ENCODE results near the gene CYP3A5. TPM values are rescaled to one million over a fixed set of nuclear protein-coding genes. Genes with fewer than 3 reads are reported as not detected.

CYP3A5 gene
- total RNA-seq, 2 donors from 2014 or later: 0.38 to 0.42 TPM

DNA sequence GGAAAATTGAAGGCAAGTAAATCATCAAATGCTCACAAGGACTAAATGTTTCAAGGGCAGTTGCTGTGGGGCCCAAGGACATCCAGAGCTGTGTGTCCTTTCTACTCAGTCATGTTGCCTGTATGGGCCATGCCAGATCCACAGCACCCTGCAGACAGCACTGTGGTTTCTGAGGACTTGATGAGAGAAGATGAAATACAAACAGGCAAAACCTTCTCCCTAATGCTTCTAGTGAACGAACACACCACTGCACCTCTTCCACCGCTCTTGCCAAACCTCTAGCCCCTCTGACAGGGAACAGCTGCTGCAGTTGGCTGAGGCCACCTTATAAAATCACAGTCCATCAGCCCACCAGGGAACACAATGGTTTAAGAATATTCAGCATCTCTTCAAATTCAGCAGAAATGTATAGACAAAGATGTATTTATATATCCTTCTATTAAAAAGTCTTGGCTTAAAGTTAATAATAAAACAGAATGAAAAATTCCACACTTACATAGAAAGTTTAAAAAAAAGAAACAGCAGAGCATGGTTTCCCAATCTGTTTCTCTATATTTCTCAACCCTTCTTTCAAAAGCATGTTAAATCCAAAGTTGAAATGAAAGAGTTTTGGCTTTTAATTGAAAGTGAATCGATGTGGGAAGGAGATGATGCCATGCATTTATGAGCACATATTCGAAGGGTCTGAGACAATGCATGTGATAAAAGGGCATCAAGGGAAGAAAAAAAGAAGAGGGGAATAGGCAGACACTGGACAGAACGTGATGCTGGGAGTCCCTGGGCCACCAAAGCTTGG is 41.2 kb upstream of the CYP3A5 start:
- 93 to 100% methylated on average over 2 to 5 of the region's 5 CpGs for WGBS, 2 experiments (ENCODE audit: insufficient coverage in 1 of 2, insufficient read length in 1 of 2)
- H3K27me3 ChIP-seq (ENCODE audit: control insufficient read depth, insufficient read depth, low read length, poor library complexity, severe bottlenecking): no peaks in the 10 kb centered on the region
- H3K27ac ChIP-seq (ENCODE audit: low read depth, low read length): no peak overlapping the region
- H3K36me3 Mint-ChIP-seq (ENCODE audit: low read depth): no peaks in the 10 kb centered on the region
- no peaks in the 10 kb centered on the region for H3K9me3 ChIP-seq (ENCODE audit: control insufficient read depth, low read length)
- DNase-seq: no peak
- no peaks in the 10 kb centered on the region for H3K9me3 Mint-ChIP-seq
- no peak overlapping the region for H3K27ac Mint-ChIP-seq
- no peak overlapping the region for H3K4me3 Mint-ChIP-seq
- no peak overlapping the region for H3K4me3 ChIP-seq (ENCODE audit: low read length)
- no peaks in the 10 kb centered on the region for H3K4me1 ChIP-seq (ENCODE audit: control insufficient read depth, insufficient read depth, low read length)
- H3K36me3 ChIP-seq (ENCODE audit: control insufficient read depth, insufficient read depth, low read length): no peaks in the 10 kb centered on the region
- H3K4me1 Mint-ChIP-seq: peaks cover 3% of the 10 kb centered on the region
- H3K9ac ChIP-seq (ENCODE audit: extremely low read depth, low read length, poor library complexity, severe bottlenecking): no peak overlapping the region
- H3K27me3 Mint-ChIP-seq (ENCODE audit: insufficient read depth): peaks cover 47% of the 10 kb centered on the region
- TF ChIP-seq, protein P1, sequence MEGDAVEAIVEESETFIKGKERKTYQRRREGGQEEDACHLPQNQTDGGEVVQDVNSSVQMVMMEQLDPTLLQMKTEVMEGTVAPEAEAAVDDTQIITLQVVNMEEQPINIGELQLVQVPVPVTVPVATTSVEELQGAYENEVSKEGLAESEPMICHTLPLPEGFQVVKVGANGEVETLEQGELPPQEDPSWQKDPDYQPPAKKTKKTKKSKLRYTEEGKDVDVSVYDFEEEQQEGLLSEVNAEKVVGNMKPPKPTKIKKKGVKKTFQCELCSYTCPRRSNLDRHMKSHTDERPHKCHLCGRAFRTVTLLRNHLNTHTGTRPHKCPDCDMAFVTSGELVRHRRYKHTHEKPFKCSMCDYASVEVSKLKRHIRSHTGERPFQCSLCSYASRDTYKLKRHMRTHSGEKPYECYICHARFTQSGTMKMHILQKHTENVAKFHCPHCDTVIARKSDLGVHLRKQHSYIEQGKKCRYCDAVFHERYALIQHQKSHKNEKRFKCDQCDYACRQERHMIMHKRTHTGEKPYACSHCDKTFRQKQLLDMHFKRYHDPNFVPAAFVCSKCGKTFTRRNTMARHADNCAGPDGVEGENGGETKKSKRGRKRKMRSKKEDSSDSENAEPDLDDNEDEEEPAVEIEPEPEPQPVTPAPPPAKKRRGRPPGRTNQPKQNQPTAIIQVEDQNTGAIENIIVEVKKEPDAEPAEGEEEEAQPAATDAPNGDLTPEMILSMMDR (conservative IDR thresholded peaks at IDR 0.05): no peak

DNA sequence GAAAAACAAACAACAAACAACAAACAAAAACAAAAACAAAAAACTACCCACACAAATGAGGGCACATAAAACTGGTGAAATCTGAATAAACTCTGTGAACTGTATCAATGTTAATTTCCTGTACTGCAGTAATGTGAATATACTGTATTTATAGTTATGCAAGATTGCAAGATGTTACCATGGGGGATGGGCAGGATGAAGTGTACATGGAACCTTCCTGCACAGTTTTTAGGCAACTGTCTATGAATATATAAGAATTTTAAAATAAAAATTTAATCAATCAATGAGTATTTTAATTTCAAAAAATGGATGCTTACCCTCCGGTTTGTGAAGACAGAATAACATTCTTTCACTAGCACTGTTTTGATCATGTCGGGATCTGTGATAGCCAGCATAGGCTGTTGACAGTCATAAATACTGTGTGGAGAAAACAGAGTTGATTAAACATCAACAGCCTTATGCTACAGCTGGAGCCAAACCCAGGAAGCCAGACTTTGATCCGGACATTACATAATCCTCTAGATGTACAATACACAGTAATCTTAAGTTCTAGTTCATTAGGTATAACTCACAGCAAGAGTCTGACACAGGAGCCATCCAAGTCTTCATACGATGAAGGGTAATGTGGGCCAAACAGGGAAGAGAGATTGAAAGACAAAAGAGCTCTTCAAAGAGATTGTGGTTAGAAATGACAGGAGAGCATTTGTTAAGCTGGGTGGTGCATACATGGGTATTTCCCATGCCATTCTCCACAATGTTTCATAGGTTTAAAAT is 40.4 kb upstream of the CYP3A5 start:
- 88% methylated on average over 3 to 4 of the region's 4 CpGs for WGBS, 2 experiments (ENCODE audit: insufficient coverage in 1 of 2, insufficient read length in 1 of 2)
- no peak for DNase-seq
- Histone ChIP-seq H3K9ac (ENCODE audit: extremely low read depth, low read length, poor library complexity, severe bottlenecking) (no peak overlapping the region), H3K27ac (ENCODE audit: low read depth, low read length) (no peak overlapping the region), H3K4me3 (ENCODE audit: low read length) (no peak overlapping the region), H3K27me3 (ENCODE audit: control insufficient read depth, insufficient read depth, low read length, poor library complexity, severe bottlenecking) (no peaks in the 10 kb centered on the region), H3K9me3 (ENCODE audit: control insufficient read depth, low read length) (peaks cover 2% of the 10 kb centered on the region), H3K36me3 (ENCODE audit: control insufficient read depth, insufficient read depth, low read length) (no peaks in the 10 kb centered on the region), H3K4me1 (ENCODE audit: control insufficient read depth, insufficient read depth, low read length) (no peaks in the 10 kb centered on the region)
- peaks cover 7% of the 10 kb centered on the region for H3K4me1 Mint-ChIP-seq
- H3K4me3 Mint-ChIP-seq: no peak overlapping the region
- H3K9me3 Mint-ChIP-seq: peaks cover 3% of the 10 kb centered on the region
- no peak overlapping the region for H3K27ac Mint-ChIP-seq
- peaks cover 47% of the 10 kb centered on the region for H3K27me3 Mint-ChIP-seq (ENCODE audit: insufficient read depth)
- TF ChIP-seq, protein P1 (conservative IDR thresholded peaks at IDR 0.05): no peak
- no peaks in the 10 kb centered on the region for H3K36me3 Mint-ChIP-seq (ENCODE audit: low read depth)

DNA sequence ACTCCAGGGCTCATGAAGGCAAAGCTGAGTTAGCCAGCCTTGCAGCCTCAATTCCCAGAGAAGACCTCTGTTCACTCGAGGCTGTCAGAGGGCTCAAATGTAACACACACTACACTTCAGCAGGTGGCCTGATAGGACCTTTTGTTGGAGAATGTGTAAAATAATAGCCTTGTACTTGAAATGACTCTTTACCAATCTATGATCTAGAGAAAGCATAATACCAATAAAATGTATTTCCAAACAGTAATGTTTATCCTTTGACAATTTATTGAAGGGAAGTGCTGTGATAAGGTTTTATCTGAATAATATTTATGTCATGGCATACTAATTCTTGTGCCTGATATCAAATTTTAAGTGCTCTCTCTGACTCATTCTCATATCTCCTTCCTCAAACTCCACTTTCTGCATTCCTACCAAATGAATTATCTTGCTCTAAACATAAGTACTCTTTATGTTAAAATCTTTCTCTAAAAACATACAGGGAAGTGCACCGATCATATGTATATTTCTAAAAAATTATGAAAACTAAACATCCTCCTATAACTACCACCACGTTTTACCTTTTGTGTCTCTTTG is 34.3 kb upstream of the CYP3A5 start:
- H3K27me3 Mint-ChIP-seq (ENCODE audit: insufficient read depth): peaks cover 7% of the 10 kb centered on the region
- no peaks in the 10 kb centered on the region for H3K36me3 ChIP-seq (ENCODE audit: control insufficient read depth, insufficient read depth, low read length)
- H3K9me3 ChIP-seq (ENCODE audit: control insufficient read depth, low read length): peaks cover 12% of the 10 kb centered on the region
- H3K36me3 Mint-ChIP-seq (ENCODE audit: low read depth): no peaks in the 10 kb centered on the region
- H3K4me3 ChIP-seq (ENCODE audit: low read length): no peak overlapping the region
- H3K4me1 ChIP-seq (ENCODE audit: control insufficient read depth, insufficient read depth, low read length): no peaks in the 10 kb centered on the region
- 79% methylated on average over 3 of the region's 3 CpGs; no CpG with 5 or more reads in 1 of the 2 experiments for WGBS, 2 experiments (ENCODE audit: insufficient coverage in 1 of 2, insufficient read length in 1 of 2)
- no peak overlapping the region for H3K9ac ChIP-seq (ENCODE audit: extremely low read depth, low read length, poor library complexity, severe bottlenecking)
- peaks cover 8% of the 10 kb centered on the region for H3K9me3 Mint-ChIP-seq
- no peak overlapping the region for H3K27ac Mint-ChIP-seq
- no peak overlapping the region for H3K27ac ChIP-seq (ENCODE audit: low read depth, low read length)
- H3K4me3 Mint-ChIP-seq: no peak overlapping the region
- peaks cover 7% of the 10 kb centered on the region for H3K4me1 Mint-ChIP-seq
- TF ChIP-seq, protein P1 (conservative IDR thresholded peaks at IDR 0.05): no peak
- DNase-seq: no peak
- H3K27me3 ChIP-seq (ENCODE audit: control insufficient read depth, insufficient read depth, low read length, poor library complexity, severe bottlenecking): no peaks in the 10 kb centered on the region

Data from endodermal cell (in vitro differentiated cells).